ENCODE data around the gene SIGMAR1.
A peak's percentile ranks its signal among the peaks of the same experiment; 100 is the strongest.
"Not testable (repeated sequence)": the region's sequence is repeated elsewhere in the genome, so short reads cannot be mapped to it uniquely, and the experiment has no call there.

The SIGMAR1 gene

DNA sequence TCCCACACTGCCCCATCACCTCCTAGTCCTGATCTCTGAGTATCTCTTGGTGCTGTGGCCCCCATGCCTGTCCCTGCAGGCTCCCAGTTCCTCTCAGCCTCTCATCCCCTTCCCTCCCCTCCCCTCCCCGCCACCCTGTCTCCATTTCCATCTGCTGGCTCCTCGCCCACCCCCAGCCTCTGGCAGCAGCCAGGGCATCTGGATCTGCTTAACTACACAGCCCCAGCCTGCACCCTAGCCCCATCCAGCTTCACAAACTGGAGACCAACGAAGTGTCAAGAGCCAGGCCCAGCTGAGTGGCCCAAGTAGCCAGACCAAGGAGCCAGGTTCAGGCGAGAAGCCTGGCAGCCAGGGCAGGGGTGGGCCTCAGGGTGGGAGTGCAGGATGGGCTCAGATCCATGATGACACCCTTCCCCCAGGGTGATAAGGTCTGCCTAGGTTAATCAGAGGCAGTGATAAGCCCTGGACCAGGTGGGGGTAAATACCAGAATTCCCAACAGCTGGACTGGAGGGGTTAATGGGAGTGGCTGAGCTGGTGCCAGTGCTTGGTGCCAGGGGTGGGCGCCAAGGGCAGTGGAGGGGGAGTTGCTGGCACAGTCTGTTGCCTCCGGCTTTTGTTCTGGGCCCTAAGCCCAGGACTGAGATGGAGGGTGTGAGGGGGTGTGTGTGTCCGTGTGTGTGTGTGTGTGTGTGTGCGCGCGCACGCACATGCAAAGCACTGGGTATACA lies 16.9 kb upstream of the SIGMAR1 start:
- no peak for DNase-seq (ENCODE audit: low read depth)

DNA sequence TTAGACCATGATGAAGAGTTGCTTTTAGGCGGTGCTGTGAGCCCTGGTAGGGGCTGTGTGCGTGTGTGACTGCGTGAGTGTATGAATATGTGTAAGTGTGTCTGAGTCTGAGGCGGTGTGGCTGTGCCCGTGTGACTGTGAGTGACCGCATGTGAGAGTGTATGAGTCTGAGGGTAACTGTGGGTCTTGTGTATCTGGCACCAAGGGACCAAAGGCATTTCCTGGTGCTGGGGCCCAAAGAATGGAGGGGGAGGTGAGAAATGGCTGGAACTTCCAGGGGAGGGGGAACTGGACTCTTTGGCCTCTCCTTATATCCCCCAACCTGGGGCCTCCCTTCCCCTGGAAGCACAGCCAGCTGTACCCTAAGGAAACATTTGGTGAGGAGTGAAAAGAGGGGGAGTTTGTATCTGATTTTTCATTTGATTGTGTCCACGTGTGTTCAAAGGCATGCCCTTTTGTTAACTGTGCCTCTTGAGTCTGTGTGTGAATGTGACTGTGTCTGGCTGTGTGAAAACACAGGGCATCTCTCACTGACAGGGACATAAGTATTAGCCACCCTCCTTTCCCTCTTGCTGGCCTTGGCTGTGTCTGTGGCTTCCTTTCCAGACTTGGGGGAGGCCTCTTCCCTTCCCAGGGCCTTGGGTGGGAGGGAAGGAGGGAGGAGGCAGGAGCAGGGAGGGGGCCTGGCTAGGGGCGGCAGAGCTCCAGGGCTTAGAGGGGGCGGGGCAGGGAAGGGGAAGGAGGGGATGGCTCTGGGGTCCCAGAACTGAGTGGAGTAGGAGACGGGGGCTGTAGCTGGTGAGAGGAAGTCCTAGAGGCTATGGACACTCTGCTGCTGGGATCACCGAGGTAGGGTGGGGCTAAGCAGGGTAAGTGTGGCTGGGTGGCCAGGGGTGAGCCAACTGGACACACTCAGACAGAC lies 15.8 kb upstream of the SIGMAR1 start:
- no peak for DNase-seq (ENCODE audit: low read depth)

DNA sequence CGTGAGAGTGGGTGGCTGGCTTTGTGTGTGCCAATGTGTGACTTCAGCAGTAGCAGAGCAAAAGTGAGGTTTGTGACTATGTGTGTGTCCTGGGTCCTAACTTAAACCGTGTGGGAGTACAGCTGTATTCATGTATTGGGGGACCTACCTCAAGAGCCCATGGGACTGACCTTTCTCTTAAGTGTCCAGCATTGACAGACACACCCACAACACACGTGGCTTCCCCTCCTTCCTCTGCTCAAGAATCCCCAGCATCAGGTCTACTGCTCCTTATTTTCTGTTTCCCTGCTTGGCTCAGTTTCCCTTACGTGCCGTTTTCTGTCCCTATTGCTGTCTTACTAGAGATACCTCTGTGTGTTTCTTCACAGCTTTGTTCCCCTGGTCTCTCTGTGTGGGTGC lies 15.0 kb upstream of the SIGMAR1 start:
- DNase-seq (ENCODE audit: low read depth), result no peak

DNA sequence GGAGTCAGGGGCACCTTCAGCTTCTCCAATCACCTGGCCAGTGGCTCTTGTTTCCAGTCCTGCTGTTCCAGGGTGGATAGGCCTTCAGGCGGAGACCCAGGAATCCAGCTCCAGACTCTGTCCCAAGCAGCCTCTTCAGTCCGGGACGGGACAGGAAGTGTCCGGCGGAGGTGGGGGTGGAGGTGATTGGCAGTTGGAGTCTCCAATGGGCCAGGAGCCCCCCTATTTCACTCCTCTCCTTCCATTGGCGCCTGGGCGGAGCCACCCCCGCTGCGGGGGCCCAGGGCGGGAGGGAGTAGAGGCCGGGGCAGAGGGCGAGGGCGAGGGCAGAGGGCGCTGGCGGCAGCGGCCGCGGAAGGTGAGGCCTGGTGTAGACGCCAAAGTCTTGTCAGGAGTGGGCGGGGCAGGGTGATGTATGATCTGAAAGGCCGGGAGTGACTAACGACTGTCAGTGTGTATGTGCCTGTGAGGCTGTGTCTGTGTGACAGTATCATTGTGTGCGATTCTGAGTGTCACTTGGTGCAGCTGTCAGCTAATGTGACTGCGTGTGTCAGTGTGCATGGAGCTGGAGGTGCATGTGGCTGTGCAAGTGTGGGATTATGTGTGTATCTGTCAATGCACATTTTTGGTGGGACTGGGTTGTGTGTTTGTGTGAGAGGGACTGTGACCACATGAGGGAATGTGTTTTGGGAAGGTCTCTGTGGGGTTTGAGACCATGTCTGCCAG lies 14.5 kb upstream of the SIGMAR1 start, which contains the start of gene IL11RA:
Gene IL11RA, plus strand, starts transcription at position 310 of the 726 bp plus-strand sequence. CDS start 3,033 bp downstream, outside the sequence.
- DNase-seq (ENCODE audit: low read depth), result peak; percentile 50

DNA sequence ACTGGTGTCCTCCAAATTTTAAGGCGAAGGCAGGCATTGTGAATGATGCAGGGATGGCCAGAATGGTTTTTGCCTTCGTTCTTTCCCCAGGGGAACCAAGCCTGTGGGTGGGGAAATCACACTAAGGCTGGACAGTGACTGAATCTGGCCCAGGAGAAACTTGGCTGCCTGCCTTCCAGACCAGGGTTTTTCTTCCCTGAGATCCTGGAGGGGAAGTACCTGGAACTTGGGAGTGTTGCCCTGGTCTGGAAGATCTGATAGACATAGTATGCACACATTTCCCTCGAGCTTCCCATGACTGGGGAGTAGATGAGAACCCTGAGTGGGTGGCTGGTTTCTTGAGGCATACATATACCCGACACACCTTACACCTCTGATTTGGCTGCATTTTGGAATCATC lies 13.7 kb upstream of the SIGMAR1 start:
- no peak for DNase-seq (ENCODE audit: low read depth)

DNA sequence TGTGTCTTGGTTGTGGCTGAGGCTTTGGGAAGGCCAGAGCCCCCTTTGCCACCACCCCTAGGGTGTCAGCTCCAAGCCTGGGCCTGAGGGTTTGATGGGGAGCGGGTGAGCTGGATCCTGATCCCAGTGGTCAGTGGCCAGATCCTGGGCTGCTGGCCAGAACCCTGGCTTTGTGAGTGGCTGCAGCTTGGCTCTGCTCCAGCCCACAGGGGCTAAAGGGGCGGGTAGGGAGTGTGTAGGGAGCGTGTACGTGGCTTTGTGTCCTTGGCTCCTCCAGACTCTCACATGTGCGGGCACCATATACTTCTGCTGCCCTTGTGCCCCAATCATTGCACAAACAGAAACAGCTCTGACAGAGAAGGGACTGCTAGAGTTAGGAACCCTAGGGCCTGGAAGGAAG lies 13.2 kb upstream of the SIGMAR1 start:
- DNase-seq (ENCODE audit: low read depth), result no peak

DNA sequence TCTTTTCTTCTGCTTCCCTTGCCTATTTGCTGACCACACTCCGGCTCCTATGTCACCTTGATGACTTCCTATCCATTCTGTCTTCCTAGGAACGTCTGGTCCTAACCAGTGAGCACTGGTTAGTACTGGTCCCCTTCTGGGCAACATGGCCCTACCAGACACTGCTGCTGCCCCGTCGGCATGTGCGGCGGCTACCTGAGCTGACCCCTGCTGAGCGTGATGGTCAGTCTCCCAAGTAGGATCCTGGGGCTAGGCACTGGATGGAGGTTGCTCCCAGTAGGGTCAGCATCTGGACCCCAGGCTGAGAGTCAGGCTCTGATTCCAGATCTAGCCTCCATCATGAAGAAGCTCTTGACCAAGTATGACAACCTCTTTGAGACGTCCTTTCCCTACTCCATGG lies 11.1 kb upstream of the SIGMAR1 start:
- no peak for DNase-seq (ENCODE audit: low read depth)

DNA sequence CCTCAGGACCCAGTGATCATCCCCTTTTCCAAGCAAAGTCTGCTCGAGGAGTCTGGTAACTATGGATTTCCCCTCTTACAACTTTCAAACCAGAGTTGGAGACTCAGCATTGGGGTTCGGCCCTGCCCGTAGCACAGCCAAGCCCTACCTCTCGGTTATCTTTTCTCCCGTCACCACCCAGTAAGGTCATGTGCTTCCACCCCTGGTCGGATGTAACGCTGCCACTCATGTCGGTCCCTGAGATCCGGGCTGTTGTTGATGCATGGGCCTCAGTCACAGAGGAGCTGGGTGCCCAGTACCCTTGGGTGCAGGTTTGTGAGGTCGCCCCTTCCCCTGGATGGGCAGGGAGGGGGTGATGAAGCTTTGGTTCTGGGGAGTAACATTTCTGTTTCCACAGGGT lies 10.1 kb upstream of the SIGMAR1 start:
- no peak for DNase-seq (ENCODE audit: low read depth)

DNA sequence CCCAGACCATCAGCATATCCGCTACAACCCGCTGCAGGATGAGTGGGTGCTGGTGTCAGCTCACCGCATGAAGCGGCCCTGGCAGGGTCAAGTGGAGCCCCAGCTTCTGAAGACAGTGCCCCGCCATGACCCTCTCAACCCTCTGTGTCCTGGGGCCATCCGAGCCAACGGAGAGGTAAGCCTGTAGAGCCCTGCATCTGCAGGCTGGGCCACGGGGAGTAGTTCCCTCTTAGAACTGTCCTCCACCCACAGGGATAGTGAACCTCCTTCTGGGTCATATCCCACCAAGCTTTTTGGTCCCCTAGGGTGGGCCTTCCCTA lies 9.5 kb upstream of the SIGMAR1 start:
- DNase-seq (ENCODE audit: low read depth), result no peak

DNA sequence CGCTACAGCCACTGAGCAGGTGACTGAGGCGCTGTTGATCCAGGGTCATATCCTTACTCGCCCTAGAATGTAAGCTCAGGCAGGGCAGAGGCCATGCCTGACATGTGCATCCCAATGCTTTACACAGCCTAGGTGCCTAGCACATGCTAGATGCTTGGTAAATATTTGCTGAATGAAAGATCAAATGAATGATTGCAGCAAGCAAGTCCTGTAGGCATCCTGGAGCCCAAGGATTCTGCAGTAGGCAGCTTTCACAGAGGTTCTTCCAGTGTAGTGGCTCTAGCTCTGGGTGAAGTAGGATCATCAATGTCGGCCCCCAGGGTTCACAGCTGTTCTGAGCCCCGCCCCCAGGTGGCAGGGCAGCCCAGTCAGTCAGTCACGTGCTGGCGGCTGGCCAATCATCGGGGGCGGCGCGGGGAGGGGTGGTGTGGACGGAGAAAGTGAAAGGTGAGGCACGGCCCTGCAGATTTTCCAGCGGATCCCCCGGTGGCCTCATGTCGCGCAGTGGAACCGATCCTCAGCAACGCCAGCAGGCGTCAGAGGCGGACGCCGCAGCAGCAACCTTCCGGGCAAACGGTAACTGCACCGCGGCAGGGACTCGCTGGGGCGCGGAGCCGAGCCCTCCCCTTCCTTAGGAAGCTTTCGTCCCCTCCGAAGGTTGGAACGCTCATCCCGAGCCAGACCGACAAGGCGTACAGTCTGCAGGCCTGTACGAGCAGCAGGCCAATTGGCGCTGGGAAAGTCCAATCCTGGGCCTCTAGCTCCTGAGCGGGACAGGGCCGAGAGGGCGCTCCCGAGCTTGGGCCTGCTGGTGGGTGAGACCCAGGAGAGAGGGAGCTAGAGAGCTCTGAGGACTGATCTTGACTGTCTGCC lies 8.9 kb upstream of the SIGMAR1 start, which contains the start of gene GALT:
Gene GALT, plus strand, starts transcription at position 465 of the 873 bp plus-strand sequence. Its CDS starts 30 bp downstream, at position 495.
- peak; percentile 95 for DNase-seq (ENCODE audit: low read depth)

DNA sequence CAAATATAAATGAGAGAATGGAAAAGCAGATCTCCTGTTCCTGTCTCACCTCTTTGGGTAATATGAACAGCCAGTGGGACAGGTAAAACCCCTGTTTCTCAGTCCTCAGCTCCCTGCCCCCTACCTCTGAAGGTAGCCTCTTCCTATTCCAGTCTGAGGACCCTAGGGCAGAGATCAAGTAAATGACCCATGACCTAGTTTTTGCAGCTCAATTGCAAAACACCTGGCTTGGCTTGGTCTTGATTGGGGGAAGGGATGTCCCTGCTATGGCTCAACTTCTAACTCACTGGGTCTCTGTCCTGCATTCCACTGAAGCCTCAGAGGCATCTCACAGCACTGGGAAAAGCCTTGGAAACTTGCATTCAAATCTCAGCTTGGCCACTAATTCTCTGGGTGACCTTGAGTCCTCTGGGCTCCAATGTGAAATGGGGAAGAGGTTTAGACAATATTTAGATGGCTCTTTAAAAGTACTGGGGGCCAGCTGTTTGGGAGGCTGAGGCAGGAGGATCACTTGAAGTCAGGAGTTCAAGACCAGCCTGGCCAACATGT lies 7.3 kb upstream of the SIGMAR1 start:
- DNase-seq (ENCODE audit: low read depth), result no peak

DNA sequence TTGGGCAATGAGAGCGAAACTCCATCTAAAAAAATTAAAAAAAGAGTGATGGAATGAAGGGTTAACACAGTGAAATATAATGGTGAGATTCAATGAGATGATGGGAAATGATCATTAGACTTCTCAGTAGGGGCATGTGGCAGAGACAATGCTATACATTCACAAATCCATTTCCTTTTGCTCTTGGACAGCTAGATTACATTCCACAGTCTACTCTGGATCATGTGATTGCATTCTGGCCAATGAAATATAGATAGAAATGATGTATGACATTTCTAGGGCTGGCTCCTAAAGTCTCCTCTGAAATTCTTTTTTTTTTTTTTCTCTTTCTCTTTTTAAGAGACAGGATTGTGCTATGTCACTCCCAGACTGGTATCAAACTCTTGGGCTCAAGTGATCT lies 5.1 kb upstream of the SIGMAR1 start:
- no peak for DNase-seq (ENCODE audit: low read depth)

DNA sequence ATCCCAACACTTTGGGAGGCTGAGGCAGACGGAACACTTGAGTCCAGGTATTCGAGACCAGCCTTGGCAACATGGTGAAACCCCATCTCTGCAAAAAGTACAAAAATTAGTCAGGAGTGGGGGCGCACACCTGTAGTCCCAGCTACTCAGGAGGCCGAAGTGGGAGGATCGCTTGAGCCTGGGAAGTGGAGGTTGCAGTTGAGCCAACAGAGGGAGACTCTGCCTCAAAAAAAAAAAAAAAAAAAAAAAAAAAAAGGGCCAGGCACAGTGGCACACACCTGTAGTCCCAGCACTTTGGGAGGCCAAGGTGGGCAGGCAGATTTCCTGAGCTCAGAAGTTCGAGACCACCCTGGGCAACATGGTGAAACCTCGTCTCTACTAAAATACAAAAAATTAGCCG lies 1.7 kb upstream of the SIGMAR1 start:
- not testable (repeated sequence) for DNase-seq (ENCODE audit: low read depth)

DNA sequence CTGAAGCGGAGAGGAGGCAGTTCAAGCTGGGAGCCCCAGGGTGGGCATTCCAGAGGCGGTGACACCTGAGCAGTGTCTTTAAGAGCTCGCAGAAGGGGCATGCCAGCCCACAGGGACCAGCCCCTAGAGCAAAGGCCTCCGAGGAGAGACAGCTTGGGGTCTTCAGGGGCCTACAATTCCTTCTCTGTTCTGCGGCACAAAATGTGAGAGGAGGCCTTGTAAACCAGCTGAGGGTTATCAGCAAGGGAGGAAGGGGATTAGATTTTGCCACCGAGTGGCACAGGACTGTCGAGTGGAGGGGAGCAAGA lies 505 bp upstream of the SIGMAR1 start:
- no peak for DNase-seq (ENCODE audit: low read depth)

DNA sequence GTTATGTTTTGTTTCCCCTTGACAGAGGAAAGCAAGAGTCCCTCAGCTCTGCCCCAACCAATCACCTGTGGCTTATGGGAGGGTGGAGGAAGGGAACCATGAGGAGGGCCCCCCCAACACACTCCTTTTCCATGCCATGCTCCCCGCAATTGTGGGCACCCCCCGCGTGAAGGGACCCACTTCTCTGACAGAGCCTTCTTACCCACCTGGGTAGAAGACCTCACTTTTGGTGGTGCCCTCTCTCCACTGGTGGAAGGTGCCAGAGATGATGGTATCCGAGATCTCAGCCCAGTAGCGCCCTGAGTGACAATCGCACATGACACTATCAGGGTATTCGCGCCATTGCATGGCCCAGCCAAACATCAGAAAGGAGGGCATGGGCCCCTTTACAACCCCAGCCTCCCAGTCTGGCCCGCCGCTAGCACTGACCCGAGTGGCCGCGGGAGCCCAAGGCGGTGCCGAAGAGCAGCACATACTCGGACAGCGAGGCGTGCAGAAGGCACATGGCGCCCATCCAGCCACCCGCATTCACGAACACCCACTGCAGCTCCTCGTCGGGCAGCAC lies 714 bp downstream of the SIGMAR1 start:
- peak; percentile 12 for DNase-seq (ENCODE audit: low read depth)

DNA sequence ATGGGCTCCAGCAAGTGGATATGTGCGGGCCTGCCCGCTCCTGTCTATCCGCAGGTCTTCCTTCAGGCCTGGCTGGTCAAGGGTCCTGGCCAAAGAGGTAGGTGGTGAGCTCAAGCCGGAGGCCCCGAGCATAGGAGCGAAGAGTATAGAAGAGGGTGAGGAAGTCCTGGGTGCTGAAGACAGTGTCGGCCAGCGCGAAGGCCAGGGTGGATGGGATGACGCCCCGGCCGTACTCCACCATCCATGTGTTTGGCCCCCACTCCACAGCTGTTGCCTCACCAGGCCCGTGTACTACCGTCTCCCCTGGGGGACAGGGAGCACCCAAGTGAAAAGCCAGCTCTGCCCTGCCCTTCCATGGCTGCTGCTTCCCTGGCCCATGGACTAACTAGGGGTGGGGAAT lies 2.0 kb downstream of the SIGMAR1 start:
- DNase-seq (ENCODE audit: low read depth), result no peak

DNA sequence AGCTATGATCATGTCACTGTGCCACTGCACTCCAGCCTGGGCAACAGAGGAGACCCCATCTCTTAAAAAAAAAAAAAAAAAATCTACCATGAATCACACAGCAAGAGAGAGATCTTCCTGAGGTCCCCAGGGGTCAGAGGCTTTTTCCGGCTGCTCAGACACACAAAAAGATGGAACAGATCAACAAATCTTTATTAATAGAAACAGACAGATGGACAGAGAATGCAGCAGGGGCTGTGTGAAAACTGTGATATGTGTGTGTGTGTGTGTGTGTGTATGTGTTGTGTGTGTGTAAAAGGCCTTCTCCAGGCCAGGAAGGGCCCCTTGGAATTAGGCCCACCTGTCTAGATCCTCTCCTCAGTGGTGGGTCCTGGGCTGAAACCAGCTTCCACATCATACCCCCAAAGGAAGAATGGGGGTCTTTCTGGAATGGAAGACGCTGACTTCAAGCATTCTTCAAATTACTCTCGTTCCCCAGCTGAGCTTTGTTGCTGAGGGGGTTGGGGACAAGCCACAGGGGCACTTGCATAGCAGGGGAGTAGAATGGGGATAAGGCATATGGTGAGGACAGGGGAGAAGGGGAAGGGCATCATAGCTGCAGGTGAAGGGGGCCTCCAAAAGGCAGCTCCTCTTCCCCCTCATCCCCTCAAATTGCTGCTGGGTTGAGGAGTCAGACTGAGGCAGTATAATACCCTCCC lies 2.9 kb downstream of the SIGMAR1 start:
- no peak for DNase-seq (ENCODE audit: low read depth)

DNA sequence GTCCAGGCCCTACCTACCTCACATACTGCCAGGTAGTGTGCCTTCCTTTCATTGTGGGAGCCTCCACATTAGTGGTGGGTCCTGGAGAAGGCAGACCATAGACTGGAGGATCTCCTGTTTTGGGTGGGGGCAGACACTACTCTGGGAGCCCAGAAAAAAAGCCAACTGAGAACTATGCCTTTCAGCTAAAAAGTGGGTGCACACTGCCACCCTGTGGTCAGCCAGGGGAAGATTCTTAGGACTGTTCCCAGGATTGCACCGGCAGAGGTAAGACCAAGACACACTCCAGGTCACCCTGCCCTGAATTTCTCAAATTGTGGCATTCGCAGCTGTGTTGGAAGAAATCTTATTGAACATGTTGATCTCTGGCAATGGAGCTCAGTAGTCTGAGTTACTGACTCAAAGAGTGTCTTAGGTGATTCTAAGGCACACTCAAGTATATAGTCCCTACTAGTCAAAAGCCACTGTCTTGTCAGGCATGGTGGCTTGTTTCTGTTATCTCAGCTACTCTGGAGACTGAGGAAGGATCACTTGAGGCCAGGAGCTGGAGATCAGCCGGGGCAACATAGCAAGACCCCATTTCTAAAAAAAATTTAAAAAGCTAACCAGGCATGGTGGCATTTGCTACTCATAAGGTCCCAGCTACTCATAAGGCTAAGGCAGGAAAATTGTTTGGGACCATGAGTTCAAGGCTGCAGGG lies 3.6 kb downstream of the SIGMAR1 start:
- peak; percentile 62 for DNase-seq (ENCODE audit: low read depth)

DNA sequence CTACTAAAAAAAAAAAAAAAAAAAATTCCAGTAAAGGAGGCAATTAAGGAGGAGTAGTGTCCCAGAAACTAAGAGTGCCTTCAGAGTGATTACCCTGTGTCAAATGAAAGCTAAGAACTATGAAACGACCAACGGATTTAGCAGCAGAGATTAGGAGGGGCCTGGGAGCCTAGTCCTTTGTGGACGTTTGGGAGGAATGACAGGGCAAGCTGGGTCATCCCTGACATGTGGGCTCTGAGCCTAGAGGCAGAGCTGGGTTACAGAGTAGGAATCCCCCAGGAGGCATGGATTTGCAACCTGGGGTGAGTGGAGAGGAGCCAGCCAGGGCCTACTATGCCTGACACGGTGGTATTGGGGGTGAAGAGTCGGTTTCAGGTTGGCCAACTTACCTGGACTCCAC lies 4.4 kb downstream of the SIGMAR1 start:
- DNase-seq (ENCODE audit: low read depth), result no peak

Measured in activated T-cell treated with anti-CD3 and anti-CD28 coated beads for 24 hours (primary cell).